ENCODE data around the gene KIF26B. TPM values are rescaled to one million over a fixed set of nuclear protein-coding genes. Genes with fewer than 3 reads are reported as not detected.

The KIF26B gene
- total and polyA plus RNA-seq, 2 of the 4 experiments (the other 2 are of a cell fraction) = 0.53 to 0.54 TPM

DNA sequence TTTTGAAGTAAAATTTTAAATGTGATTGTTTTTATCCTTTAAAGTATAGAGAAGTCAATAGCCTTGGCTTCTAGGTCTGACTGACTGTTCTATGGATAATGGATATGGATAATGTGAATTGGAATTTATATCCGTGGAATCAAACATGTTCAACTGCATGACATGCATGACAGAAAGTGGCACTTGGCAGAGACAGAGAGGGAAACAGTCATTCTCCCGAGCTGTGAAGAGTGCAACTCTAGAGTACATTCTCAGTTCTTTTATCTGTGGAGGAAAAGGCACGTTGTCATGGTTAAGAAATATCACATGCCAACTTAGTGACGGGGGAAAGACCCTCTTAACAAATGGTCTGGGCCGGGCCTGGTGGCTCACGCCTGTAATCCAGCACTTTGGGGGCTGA lies 67.0 kb downstream of the KIF26B start:
- Histone ChIP-seq H2BK15ac (ENCODE audit: low read depth, low read length) (no peak overlapping the region), H4K8ac (ENCODE audit: low read depth in 2 of 2, low read length in 2 of 2) (no peak overlapping the region), H3K36me3 (ENCODE audit: control insufficient read depth, insufficient read depth, low read length) (no peaks in the 10 kb centered on the region), H2AK5ac (ENCODE audit: low read depth, low read length) (no peak overlapping the region), H4K20me1 (ENCODE audit: insufficient read depth, low read length) (no peaks in the 10 kb centered on the region; the same call in 1 of the 2 replicates), H3K9me3 (ENCODE audit: control insufficient read depth, insufficient read depth, low read length) (no peaks in the 10 kb centered on the region), H3K9ac (ENCODE audit: low read depth, low read length) (no peak overlapping the region), H3K14ac (replicated peaks; ENCODE audit: low read depth, low read length) (no peak overlapping the region), H2BK120ac (ENCODE audit: low read depth, low read length) (no peak overlapping the region), H3K4me3 (ENCODE audit: insufficient read depth, low read depth, low read length) (no peak overlapping the region), H3K27me3 (ENCODE audit: control insufficient read depth, insufficient read depth, low read length) (no peaks in the 10 kb centered on the region), H3K4ac (ENCODE audit: low read depth, low read length) (no peak overlapping the region), H3K79me1 (ENCODE audit: low read depth in 1 of 2, low read length in 2 of 2) (0 out of 4 replicates have a peak, but pooled peaks cover 0 to 4% of the 10 kb centered on the region in 2 experiments), H3K4me1 (ENCODE audit: control insufficient read depth, insufficient read depth, low read length) (peaks cover 3% of the 10 kb centered on the region; the same call in 1 of the 2 replicates), H3K9me1 (ENCODE audit: insufficient read depth, low read length) (no peaks in the 10 kb centered on the region), H2AK9ac (replicated peaks; ENCODE audit: low read depth, low read length, poor library complexity) (no peak overlapping the region), H2AFZ (replicated peaks; ENCODE audit: low read length, poor library complexity) (no peak overlapping the region), H3K4me2 (ENCODE audit: low read depth, low read length) (no peak overlapping the region), H4K5ac (ENCODE audit: low read depth, low read length) (no peak overlapping the region), H3K56ac (ENCODE audit: extremely low read depth, insufficient read depth, low read length) (no peak overlapping the region), H2BK5ac (ENCODE audit: low read depth, low read length, poor library complexity, severe bottlenecking) (no peak overlapping the region), H3K27ac (ENCODE audit: insufficient read depth, low read length) (no peak overlapping the region), H2BK20ac (ENCODE audit: low read depth, low read length) (no peak overlapping the region), H4K91ac (ENCODE audit: insufficient read depth, low read depth, low read length) (no peak overlapping the region), H3K23ac (ENCODE audit: low read depth, low read length) (no peak overlapping the region), H3K18ac (ENCODE audit: low read depth, low read length) (no peak overlapping the region)
- in situ Hi-C loops (cut with MboI; ENCODE audit: low sequenced_read_pairs) (no loop called here), intact Hi-C loops (cut with micrococcal nuclease) (no loop called here), dilution Hi-C loops (cut with HindIII; ENCODE audit: low sequenced_read_pairs, unreplicated experiment) (no loop called here)
- no CpG with 5 or more reads among the region's 6 CpGs for WGBS, 2 experiments (ENCODE audit: extremely low coverage in 2 of 2, insufficient read length in 1 of 2)
- ChIA-PET CTCF (no interaction called here), POLR2A (ENCODE audit: unreplicated experiment) (no interaction called here)
- no peak for ATAC-seq (ENCODE audit: low read depth)
- TF ChIP-seq, protein P1, sequence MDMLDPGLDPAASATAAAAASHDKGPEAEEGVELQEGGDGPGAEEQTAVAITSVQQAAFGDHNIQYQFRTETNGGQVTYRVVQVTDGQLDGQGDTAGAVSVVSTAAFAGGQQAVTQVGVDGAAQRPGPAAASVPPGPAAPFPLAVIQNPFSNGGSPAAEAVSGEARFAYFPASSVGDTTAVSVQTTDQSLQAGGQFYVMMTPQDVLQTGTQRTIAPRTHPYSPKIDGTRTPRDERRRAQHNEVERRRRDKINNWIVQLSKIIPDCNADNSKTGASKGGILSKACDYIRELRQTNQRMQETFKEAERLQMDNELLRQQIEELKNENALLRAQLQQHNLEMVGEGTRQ (IDR thresholded peaks at IDR 0.05; ENCODE audit: low read depth, low read length) = no peak
- TF ChIP-seq CHD1 (IDR thresholded peaks at IDR 0.05; ENCODE audit: low read depth, low read length) = no peak
- no peak for TF ChIP-seq NFE2L2 (IDR thresholded peaks at IDR 0.05; ENCODE audit: low read depth, low read length)
- TF ChIP-seq BHLHE40 (IDR thresholded peaks at IDR 0.05; ENCODE audit: low read depth, low read length) = no peak
- no peak for TF ChIP-seq RCOR1 (IDR thresholded peaks at IDR 0.05; ENCODE audit: insufficient replicate concordance, low read length)
- no peak for TF ChIP-seq CEBPB (IDR thresholded peaks at IDR 0.05; ENCODE audit: low read depth, low read length)
- TF ChIP-seq FOS (IDR thresholded peaks at IDR 0.05; ENCODE audit: low read depth, low read length) = no peak
- TF ChIP-seq, protein P2, sequence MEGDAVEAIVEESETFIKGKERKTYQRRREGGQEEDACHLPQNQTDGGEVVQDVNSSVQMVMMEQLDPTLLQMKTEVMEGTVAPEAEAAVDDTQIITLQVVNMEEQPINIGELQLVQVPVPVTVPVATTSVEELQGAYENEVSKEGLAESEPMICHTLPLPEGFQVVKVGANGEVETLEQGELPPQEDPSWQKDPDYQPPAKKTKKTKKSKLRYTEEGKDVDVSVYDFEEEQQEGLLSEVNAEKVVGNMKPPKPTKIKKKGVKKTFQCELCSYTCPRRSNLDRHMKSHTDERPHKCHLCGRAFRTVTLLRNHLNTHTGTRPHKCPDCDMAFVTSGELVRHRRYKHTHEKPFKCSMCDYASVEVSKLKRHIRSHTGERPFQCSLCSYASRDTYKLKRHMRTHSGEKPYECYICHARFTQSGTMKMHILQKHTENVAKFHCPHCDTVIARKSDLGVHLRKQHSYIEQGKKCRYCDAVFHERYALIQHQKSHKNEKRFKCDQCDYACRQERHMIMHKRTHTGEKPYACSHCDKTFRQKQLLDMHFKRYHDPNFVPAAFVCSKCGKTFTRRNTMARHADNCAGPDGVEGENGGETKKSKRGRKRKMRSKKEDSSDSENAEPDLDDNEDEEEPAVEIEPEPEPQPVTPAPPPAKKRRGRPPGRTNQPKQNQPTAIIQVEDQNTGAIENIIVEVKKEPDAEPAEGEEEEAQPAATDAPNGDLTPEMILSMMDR (conservative IDR thresholded peaks at IDR 0.05; ENCODE audit: low read depth, low read length) = no peak
- TF ChIP-seq MXI1 (IDR thresholded peaks at IDR 0.05; ENCODE audit: borderline replicate concordance, low read depth, low read length) = no peak
- TF ChIP-seq POLR2A (IDR thresholded peaks at IDR 0.05; ENCODE audit: low read depth, low read length) = no peak
- TF ChIP-seq SMC3 (IDR thresholded peaks at IDR 0.05; ENCODE audit: low read depth, low read length) = no peak
- no peak for TF ChIP-seq RFX5 (IDR thresholded peaks at IDR 0.05; ENCODE audit: low read depth, low read length)
- TF ChIP-seq, protein P3, sequence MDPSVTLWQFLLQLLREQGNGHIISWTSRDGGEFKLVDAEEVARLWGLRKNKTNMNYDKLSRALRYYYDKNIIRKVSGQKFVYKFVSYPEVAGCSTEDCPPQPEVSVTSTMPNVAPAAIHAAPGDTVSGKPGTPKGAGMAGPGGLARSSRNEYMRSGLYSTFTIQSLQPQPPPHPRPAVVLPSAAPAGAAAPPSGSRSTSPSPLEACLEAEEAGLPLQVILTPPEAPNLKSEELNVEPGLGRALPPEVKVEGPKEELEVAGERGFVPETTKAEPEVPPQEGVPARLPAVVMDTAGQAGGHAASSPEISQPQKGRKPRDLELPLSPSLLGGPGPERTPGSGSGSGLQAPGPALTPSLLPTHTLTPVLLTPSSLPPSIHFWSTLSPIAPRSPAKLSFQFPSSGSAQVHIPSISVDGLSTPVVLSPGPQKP (IDR thresholded peaks at IDR 0.05; ENCODE audit: borderline replicate concordance, low read depth, low read length) = no peak
- no peak for TF ChIP-seq MAFK (IDR thresholded peaks at IDR 0.05; ENCODE audit: low read depth, low read length)
- no peak for TF ChIP-seq RAD21 (IDR thresholded peaks at IDR 0.05; ENCODE audit: low read length)
- no peak for TF ChIP-seq MAZ (IDR thresholded peaks at IDR 0.05; ENCODE audit: borderline replicate concordance, low read depth, low read length)
- BruUV-seq (replicated peaks) = no TSS peak
- no peak for DNase-seq

Data from IMR-90 (cell line).